ENCODE results near the gene USH2A.

USH2A gene

GRCh38 chr1:216422821-216423520 lies at the start of gene USH2A:
TSS of gene USH2A (minus strand) at chr1:216423448. CDS start at chr1:216422336, 1,112 bp downstream.
- DNase-seq = no peak

- no peak for DNase-seq
These were observed 43.0 kb upstream of the USH2A start for GRCh38 chr1:216466162-216466801.

GRCh38 chr1:216464489-216464888 lies 41.2 kb upstream of the USH2A start:
- DNase-seq = no peak

GRCh38 chr1:216462066-216462775 lies 39.0 kb upstream of the USH2A start:
- no peak for DNase-seq

GRCh38 chr1:216461466-216461865 lies 38.2 kb upstream of the USH2A start:
- DNase-seq = no peak

GRCh38 chr1:216459651-216460207 lies 36.5 kb upstream of the USH2A start:
- DNase-seq = no peak

- no peak for DNase-seq
These were observed 35.6 kb upstream of the USH2A start for GRCh38 chr1:216458812-216459211.

GRCh38 chr1:216457356-216457755 lies 34.1 kb upstream of the USH2A start:
- DNase-seq = no peak

- DNase-seq = no peak
These were observed 33.4 kb upstream of the USH2A start for GRCh38 chr1:216456682-216457081.

- no peak for DNase-seq
These were observed 30.5 kb upstream of the USH2A start for GRCh38 chr1:216453777-216454176.

- DNase-seq = no peak
These were observed 27.0 kb upstream of the USH2A start for GRCh38 chr1:216450227-216450626.

- DNase-seq = no peak
These were observed 24.8 kb upstream of the USH2A start for GRCh38 chr1:216448011-216448510.

GRCh38 chr1:216437603-216438002 lies 14.4 kb upstream of the USH2A start:
- no peak for DNase-seq

- DNase-seq = no peak
These were observed 11.0 kb upstream of the USH2A start for GRCh38 chr1:216434232-216434631.

GRCh38 chr1:216433175-216433574 lies 9.9 kb upstream of the USH2A start:
- DNase-seq = no peak

- DNase-seq = no peak
These were observed 7.5 kb upstream of the USH2A start for GRCh38 chr1:216430744-216431143.

GRCh38 chr1:216425577-216425976 lies 2.3 kb upstream of the USH2A start:
- DNase-seq = no peak

- DNase-seq = no peak
These were observed 2.5 kb downstream of the USH2A start for GRCh38 chr1:216420746-216421145.

GRCh38 chr1:216420263-216420662 lies 3.0 kb downstream of the USH2A start:
- DNase-seq = no peak

GRCh38 chr1:216416488-216416887 lies 6.8 kb downstream of the USH2A start:
- no peak for DNase-seq

GRCh38 chr1:216410026-216410425 lies 13.2 kb downstream of the USH2A start:
- no peak for DNase-seq

GRCh38 chr1:216390956-216391355 lies 32.3 kb downstream of the USH2A start:
- no peak for DNase-seq

GRCh38 chr1:216389774-216390173 lies 33.5 kb downstream of the USH2A start:
- no peak for DNase-seq

GRCh38 chr1:216388558-216388957 lies 34.7 kb downstream of the USH2A start:
- DNase-seq = no peak
